Inflammatory macrophage treated with lipopolysaccharide for 4 hours (primary cell): ENCODE data around the gene JAK1.

Experiments used
- DNase-seq: peaks from one replicate; pipeline ENCODE4 v3.0.0-alpha.2; 2020

JAK1 gene

GRCh38 chr1:64966158-64966971, at the start of gene JAK1:
Gene JAK1 (minus strand): TSS chr1:64966549. CDS start chr1:64886264, 80,285 bp downstream.
- peak; percentile 85 for DNase-seq

DNA sequence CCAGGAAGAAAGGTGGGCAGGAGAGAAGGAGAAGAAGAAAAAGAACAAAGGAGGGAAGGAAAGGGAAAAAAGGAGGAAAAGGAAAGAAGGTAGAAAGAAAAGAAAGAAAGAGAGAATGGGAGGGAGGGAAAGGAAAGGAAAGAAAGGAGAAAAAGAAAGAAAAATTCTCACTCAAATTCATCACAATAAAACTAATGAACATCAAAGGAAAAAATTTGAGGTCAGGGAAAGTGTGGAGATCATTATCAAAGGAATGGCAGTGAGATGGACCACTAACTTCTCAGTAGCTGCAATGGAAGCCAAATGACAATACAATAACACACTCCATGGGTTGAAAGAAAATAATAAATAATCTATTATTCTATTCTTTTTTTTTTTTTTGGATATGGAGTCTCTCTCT, 48.0 kb upstream of the JAK1 start:
- no peak for DNase-seq

DNA sequence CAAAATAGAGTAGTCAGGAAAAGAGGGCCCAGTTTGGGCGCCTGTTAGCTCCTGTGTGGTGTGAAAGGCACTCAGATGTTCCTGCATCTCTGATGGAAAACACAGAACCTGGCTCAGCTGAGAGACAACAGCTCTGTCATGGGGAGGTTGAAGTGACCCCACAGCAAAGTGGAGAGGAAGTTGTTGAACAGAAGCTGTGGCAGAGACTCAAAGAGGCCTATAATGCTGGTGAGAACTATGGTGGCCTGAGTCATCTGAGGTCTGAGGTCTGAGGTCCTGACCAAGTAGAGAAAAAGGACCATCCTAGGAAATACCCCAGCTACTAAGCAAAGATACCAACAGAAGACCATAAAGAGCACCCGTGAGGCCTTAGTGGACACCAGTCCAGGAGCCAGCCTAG, 45.6 kb upstream of the JAK1 start:
- DNase-seq, result peak; percentile 25

- DNase-seq, result peak; percentile 11
Measured at GRCh38 chr1:65009724-65010420, 43.5 kb upstream of the JAK1 start.

GRCh38 chr1:65009176-65009575, 42.8 kb upstream of the JAK1 start:
- no peak for DNase-seq

GRCh38 chr1:65006806-65007205, 40.5 kb upstream of the JAK1 start:
- DNase-seq, result no peak

- DNase-seq, result no peak
Measured at GRCh38 chr1:65003316-65003664, 36.9 kb upstream of the JAK1 start.

DNA sequence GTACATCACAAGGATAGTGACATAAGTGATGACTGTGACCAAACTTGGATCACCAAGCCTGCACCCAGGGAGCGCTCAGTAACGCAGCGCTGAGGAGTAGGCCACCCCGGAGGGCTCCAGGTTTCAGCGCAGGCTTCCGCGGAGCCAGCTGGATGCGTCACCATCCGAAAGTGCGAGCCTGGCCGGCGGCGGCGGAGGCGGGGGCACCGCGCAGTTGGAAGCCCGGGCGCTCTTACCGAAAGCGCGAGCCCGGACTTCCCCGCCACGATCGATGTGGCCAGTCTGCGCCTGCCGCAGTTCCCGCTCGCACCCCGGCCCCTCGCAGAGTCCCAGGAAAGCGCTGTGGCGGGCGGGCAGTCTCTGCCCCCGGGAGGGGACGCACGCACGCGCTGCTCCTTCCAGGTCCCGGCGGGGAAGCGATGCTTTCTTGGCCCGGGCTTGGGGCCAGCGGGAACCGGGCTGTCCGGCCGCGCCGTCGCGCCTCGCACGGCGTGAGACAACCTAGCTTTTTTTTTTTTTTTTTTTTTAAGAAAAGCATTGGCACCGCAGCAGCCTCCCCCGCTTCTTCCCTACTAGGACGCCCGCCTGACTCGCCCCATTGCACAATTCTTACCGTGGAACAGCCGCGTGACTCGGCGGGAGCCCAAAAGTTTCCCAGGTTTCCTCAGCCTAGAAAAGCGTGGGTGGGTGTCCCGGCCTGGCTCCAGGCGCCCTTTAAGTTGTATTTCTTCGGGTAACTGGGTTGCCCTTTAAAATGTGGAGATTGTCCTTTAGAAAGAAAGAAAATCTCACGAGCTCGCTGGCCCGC, 36.4 kb upstream of the JAK1 start:
- DNase-seq, result peak; percentile 98

DNA sequence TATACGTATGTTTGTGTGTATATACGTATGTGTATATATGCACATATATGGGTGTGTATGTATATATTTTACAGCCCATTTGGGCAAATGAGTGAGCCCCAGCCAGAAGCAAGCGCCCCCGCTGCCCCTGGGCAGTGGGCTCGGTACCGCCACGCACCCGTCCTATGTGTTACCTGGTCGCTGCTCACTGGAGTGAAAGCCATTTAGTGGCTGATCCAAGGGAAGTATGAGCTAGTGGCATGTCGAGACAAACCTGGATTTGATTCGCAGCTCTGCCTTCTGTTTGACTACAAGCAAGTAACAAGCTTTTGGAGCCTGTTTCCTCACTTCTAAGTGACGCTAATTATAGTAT, 35.8 kb upstream of the JAK1 start:
- no peak for DNase-seq

- DNase-seq, result peak; percentile 97
Measured at GRCh38 chr1:65001231-65001792, 35.0 kb upstream of the JAK1 start.

DNA sequence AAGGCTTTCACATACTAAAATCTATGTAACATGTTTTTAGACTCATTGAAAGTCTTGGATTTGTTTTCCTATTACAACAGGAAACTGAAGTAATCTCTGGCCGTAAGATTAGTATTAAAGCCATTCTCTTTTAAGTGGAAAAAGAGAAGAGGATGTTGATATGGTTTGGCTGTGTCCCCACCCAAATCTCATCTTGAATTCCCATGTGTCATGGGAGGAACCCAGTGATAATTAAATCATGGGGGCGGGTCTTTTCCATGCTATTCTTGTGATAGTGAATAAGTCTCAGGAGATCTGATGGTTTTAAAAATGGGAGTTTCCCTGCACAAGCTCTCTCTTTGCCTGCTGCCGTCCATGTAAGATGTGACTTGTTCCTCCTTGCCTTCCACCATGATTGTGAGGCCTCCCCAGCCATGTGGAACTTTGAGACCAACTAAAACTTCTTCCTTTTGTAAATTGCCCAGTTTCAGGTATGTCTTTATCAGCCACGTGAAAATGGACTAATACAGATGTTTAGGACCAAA, 32.1 kb upstream of the JAK1 start:
- DNase-seq, result peak; percentile 63

DNA sequence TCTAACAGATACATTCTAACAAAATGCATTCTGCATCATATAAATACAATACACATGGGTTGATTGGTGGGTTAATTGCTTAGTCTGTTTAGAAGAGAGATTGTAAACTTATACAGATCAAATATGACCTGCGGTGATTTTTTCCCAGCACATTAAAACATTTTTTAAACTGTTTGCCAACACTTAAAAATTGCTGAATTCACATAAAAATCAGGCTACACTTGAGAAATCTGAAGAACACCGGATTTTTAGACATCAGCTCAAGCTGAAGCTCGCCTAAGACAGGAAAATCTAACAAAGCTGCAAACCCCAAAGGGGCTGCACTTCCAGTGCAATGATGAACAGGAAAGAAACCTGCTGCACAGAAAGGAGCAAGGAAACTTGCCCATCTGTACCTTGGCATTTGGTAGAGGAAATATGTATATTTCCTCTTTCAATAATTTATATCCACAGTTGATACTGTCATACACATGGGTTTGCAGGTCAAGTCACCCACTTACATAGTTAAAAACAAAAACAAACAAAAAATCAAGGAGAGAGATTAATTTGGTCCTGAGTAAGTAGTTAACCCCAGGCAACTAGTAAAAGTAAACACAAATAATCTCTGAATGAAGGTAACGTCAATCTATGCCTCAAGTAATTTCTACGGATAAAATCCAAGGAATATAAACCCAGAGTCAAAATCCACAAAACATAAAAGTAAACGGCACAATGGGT, 30.4 kb upstream of the JAK1 start:
- DNase-seq, result no peak

GRCh38 chr1:64995316-64995715, 29.0 kb upstream of the JAK1 start:
- no peak for DNase-seq

GRCh38 chr1:64986903-64987871, 20.8 kb upstream of the JAK1 start:
- peak; percentile 86 for DNase-seq

DNA sequence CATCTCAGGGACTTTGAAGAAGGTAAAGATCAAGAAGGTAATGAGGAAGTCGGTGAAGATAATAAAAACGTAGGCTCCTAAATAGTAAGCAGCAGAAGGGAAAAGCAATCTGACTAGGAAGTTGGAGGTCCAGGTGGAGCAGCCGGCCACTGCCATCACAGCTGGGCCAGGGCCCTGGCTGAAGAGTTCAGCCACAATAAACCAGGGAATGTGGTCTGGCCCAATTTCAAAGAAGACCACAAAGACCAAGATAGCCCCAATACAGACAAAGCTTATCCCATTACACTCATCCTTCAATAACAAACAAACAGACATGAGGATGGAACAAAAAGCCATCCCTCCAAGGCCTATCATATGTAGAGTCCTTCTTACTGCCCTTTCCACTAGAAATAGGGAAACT, 18.4 kb upstream of the JAK1 start:
- no peak for DNase-seq

GRCh38 chr1:64984106-64984505, 17.8 kb upstream of the JAK1 start:
- DNase-seq, result no peak

DNA sequence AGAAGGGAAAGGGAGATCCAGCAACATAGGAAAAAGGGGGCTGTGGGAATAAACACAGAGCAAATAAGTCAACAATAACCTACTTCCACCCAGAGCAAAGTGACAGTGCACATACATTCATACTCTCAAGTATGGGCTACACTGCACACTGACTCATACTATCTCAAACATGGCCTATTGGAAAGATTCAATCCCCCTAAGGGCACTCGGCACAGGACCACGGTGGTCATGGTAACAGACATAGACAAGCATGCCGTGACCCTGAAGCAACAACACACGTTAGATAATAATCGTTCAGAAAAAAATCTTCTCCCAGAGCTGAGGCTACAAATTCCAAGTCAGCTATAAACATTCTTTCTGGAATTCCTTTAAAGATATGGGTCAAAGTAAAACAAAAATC, 16.8 kb upstream of the JAK1 start:
- no peak for DNase-seq

- no peak for DNase-seq
Measured at GRCh38 chr1:64981601-64982533, 15.5 kb upstream of the JAK1 start.

DNA sequence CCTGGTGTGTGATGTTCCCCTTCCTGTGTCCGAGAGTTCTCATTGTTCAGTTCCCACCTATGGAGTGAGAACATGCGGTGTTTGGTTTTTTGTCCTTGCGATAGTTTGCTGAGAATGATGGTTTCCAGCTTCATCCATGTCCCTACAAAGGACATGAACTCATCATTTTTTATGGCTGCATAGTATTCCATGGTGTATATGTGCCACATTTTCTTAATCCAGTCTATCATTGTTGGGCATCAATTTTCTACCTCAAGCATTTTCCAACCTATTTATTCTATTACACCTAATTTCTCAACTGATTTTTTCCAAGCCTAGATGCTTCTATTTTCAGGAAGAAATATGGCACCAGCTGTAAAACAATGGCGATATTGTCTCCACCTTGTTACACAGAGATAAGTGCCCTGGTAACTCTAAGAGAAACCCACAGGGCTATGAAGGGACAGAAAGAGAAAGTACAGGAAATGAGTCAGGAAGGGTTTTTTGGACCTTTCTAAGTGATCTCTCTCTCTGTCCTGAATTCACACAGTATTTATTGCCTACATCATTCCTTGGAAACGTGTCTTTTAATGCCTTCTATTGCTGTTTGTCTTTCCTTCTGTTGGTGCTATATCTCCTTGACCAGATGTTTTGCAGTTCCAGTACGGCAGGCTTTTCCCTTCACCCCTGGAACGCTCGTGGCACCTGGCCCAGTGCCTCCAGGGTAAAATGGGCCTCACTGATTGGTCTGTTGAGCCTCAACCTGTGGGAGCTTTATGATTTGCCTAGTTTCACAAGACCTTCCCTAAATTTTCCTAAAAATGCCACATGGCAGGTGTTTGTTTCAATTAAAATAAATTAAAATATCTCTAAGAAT, 14.6 kb upstream of the JAK1 start:
- peak; percentile 27 for DNase-seq
